ENCODE results near the gene LTBP2.

GRCh38 chr14:74482571-74482970, 129.5 kb downstream of the LTBP2 start:
- no peak for TF ChIP-seq CTCF (IDR thresholded peaks at IDR 0.05)
- no peak for TF ChIP-seq POLR2A (IDR thresholded peaks at IDR 0.05)

All from testis (tissue), 2 donors.